Progenitor cell of endocrine pancreas (in vitro differentiated cells): ENCODE results near the gene ADAMTS17. TPM values are rescaled to one million over a fixed set of nuclear protein-coding genes. Genes with fewer than 3 reads are reported as not detected.

ENCODE experiments used
- DNase-seq: peaks from one replicate; pipeline ENCODE4 v3.0.0; 2021; ENCODE audit warnings: low spot score; ENCODE audit not compliant: unreplicated experiment
- H3K27ac Mint-ChIP-seq: 2 replicates; pipeline ENCODE4 v1.8.0; 2021; ENCODE audit warnings: mild to moderate bottlenecking, moderate library complexity, mixed read lengths
- H3K27me3 Mint-ChIP-seq: 2 replicates; pipeline ENCODE4 v1.8.0; 2021; ENCODE audit warnings: mixed read lengths
- H3K36me3 Mint-ChIP-seq: 2 replicates; pipeline ENCODE4 v1.8.0; 2022; ENCODE audit warnings: mixed read lengths; ENCODE audit not compliant: insufficient read depth
- H3K4me1 Mint-ChIP-seq: 2 replicates; pipeline ENCODE4 v1.8.0; 2021; ENCODE audit warnings: low read depth, mixed read lengths
- H3K4me3 Mint-ChIP-seq: 2 replicates; pipeline ENCODE4 v1.8.0; 2021; ENCODE audit warnings: low read depth, mild to moderate bottlenecking, moderate library complexity, mixed read lengths
- H3K9me3 Mint-ChIP-seq: 2 replicates; pipeline ENCODE4 v1.8.0; 2021; ENCODE audit warnings: low read depth, mixed read lengths
- CTCF ChIP-seq: fragments of 200-600 bp; sonication (generic); IDR thresholded peaks from one replicate; pipeline ENCODE4 v1.5.0; 2021; ENCODE audit warnings: antibody characterized with exemption, mild to moderate bottlenecking; ENCODE audit not compliant: unreplicated experiment
- total RNA-seq: library from RNA; stranded (reverse); gene quantifications from 2 replicates; pipeline ENCODE4 v1.2.1, GENCODE V29; 2021

The ADAMTS17 gene
- total RNA-seq, 1 donor from 2014 or later = 3.5 TPM

- Mint-ChIP-seq H3K36me3 (no peaks in the 10 kb centered on the region), H3K9me3 (no peaks in the 10 kb centered on the region), H3K27ac (no peak overlapping the region), H3K27me3 (no peaks in the 10 kb centered on the region), H3K4me1 (peaks cover 26% of the 10 kb centered on the region), H3K4me3 (no peak overlapping the region)
- DNase-seq = no peak
- TF ChIP-seq CTCF = no peak
These were observed 143.3 kb downstream of the ADAMTS17 start for GRCh38 chr15:100198442-100198841.

DNA sequence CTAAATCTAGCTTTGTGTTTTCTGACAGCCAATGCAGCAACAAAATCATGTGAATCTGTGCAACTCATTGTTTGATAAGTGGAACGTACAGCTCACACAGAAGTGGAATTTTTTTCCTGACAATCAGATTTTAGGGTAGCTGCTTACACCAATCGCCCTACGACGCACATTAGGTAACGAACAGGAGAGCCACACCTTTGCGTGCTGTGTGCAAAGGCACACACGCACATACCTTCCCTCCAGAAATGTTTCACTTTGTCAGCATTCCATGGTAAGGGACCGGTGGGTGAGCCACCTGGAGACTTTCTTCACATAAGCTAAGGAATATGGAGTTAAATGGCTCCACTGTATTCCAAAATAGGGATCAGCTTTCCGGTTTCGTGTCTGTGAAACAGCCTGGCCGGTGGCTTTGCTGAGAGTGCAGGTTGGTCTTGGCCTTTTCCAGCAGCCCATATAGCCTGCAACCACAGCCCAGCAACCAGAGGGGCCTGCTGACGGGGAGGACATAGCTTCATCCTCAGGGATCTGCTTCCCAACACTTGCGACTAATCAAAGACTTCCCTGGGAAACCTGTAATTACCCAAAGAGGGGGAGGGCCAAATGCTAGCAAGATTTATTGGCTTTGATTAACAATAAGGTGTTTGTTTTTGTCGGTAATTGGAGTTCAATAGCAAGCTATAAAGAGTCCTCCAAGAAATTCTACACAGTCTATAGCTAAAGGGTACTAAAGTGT is 145.3 kb downstream of the ADAMTS17 start:
- Mint-ChIP-seq H3K36me3 (no peaks in the 10 kb centered on the region), H3K4me1 (peaks cover 13% of the 10 kb centered on the region), H3K9me3 (no peaks in the 10 kb centered on the region), H3K4me3 (no peak overlapping the region), H3K27ac (no peak overlapping the region), H3K27me3 (peaks cover under 1% of the 10 kb centered on the region)
- TF ChIP-seq CTCF = no peak
- DNase-seq = no peak

GRCh38 chr15:100194996-100195395 is 146.8 kb downstream of the ADAMTS17 start:
- Mint-ChIP-seq H3K4me3 (no peak overlapping the region), H3K27ac (no peak overlapping the region), H3K27me3 (peaks cover 11% of the 10 kb centered on the region), H3K4me1 (peaks cover 11% of the 10 kb centered on the region), H3K36me3 (no peaks in the 10 kb centered on the region), H3K9me3 (no peaks in the 10 kb centered on the region)
- no peak for TF ChIP-seq CTCF
- no peak for DNase-seq

- TF ChIP-seq CTCF = no peak
- no peak overlapping the region for H3K4me3 Mint-ChIP-seq
- peaks cover 11% of the 10 kb centered on the region for H3K4me1 Mint-ChIP-seq
- H3K9me3 Mint-ChIP-seq = no peaks in the 10 kb centered on the region
- no peak for DNase-seq
- no peak overlapping the region for H3K27ac Mint-ChIP-seq
- peaks cover 12% of the 10 kb centered on the region for H3K27me3 Mint-ChIP-seq
- H3K36me3 Mint-ChIP-seq = no peaks in the 10 kb centered on the region
These were observed 148.4 kb downstream of the ADAMTS17 start for GRCh38 chr15:100193277-100193860.

GRCh38 chr15:100192097-100193080 is 149.4 kb downstream of the ADAMTS17 start:
- Mint-ChIP-seq H3K4me3 (no peak overlapping the region), H3K4me1 (peaks cover 11% of the 10 kb centered on the region), H3K27ac (no peak overlapping the region), H3K27me3 (peaks cover 12% of the 10 kb centered on the region), H3K9me3 (no peaks in the 10 kb centered on the region), H3K36me3 (no peaks in the 10 kb centered on the region)
- no peak for TF ChIP-seq CTCF
- no peak for DNase-seq
